ENCODE measurements around the gene EPN1. TPM values are rescaled to one million over a fixed set of nuclear protein-coding genes. Genes with fewer than 3 reads are reported as not detected.

Gene EPN1
- total and polyA plus RNA-seq, 2 of the 8 experiments (the other 6 are each of a cell fraction or from before 2014, with no cell fraction given): 49.6 to 200 TPM

DNA sequence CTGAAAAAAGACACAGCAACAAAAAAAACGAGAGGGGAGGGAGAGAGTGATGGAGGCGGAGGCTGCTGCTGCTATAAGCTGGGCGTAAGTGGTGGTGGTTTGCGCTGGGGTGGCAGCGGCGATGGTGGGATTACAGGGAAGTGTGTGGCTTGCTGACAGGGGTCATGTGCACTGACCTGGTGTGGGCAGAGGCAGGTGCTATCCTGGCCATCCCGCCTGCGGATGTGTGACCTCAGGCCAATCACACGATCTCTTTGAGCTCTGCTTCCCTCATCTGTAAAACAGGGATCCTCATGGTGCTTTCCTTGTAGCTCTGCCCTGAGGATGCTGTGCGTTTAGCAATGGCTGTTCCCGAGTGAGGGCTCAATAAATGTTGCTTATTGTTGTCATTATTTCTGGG, 37.5 kb upstream of the EPN1 start:
- CTCF ChIA-PET (ENCODE audit: partially characterized antibody): interaction anchor here (0.7 to 3.8 kb wide), 6 partner anchors 10 to 477 kb away, joined by 3 to 30 read pairs (median 7); partner anchors contain the start of genes CCDC106 and ZNF865
- Histone ChIP-seq H2BK15ac (ENCODE audit: low read length) (no peak overlapping the region), H2AFZ (ENCODE audit: low read length) (no peak overlapping the region), H4K91ac (replicated peaks; ENCODE audit: insufficient read length, low read length) (no peak overlapping the region), H4K8ac (ENCODE audit: extremely low read depth, insufficient read depth, low read length) (no peak overlapping the region), H2BK12ac (ENCODE audit: low read depth, low read length) (no peak overlapping the region), H3K36me3 (ENCODE audit: control insufficient read depth in 2 of 4, insufficient read depth in 4 of 4, low read length in 3 of 4) (no peaks in the 10 kb centered on the region), H3K27me3 (replicated peaks in 1 of 4; ENCODE audit: control insufficient read depth in 3 of 4, extremely low read depth in 1 of 4, insufficient read depth in 3 of 4, low read length in 3 of 4) (no peaks in the 10 kb centered on the region), H2BK120ac (replicated peaks; ENCODE audit: low read depth, low read length) (no peak overlapping the region), H4K20me1 (replicated peaks in 1 of 2; ENCODE audit: control insufficient read depth in 1 of 2, insufficient read depth in 2 of 2, low read length in 2 of 2) (peaks cover 3 to 10% of the 10 kb centered on the region in 2 experiments), H3K56ac (replicated peaks; ENCODE audit: insufficient read length, low read depth, low read length) (no peak overlapping the region), H3K9ac (replicated peaks in 1 of 4; ENCODE audit: extremely low read depth in 1 of 4, low read depth in 3 of 4, low read length in 3 of 4) (no peak overlapping the region), H3K23ac (ENCODE audit: insufficient read length) (no peak overlapping the region), H2AK5ac (ENCODE audit: low read depth, low read length) (no peak overlapping the region), H2BK5ac (ENCODE audit: low read depth, low read length) (no peak overlapping the region), H3K9me3 (ENCODE audit: insufficient read depth in 2 of 2, low read depth in 1 of 2, low read length in 1 of 2) (no peaks in the 10 kb centered on the region; a peak in 1 of 4 replicates), H4K5ac (ENCODE audit: insufficient read length, low read depth, low read length) (no peak overlapping the region), H3K4ac (replicated peaks; ENCODE audit: insufficient read length, low read depth, low read length) (no peak overlapping the region), H3K79me2 (ENCODE audit: control insufficient read depth in 1 of 2, insufficient read depth in 2 of 2, low read length in 2 of 2) (peaks cover 4 to 25% of the 10 kb centered on the region in 2 experiments; a peak in 3 of 4 replicates), H3K23me2 (ENCODE audit: low read depth, low read length) (peaks cover 25% of the 10 kb centered on the region), H3K27ac (ENCODE audit: low read depth, low read length) (no peak overlapping the region), H3K4me1 (replicated peaks in 1 of 4; ENCODE audit: control insufficient read depth in 3 of 4, insufficient read depth in 4 of 4, low read length in 3 of 4) (peaks cover 6 to 9% (median 7%) of the 10 kb centered on the region in 4 experiments), H3K4me3 (ENCODE audit: extremely low read depth in 1 of 4, insufficient read depth in 2 of 4, low read depth in 3 of 4, low read length in 4 of 4) (no peak overlapping the region), H3K14ac (ENCODE audit: insufficient read length) (no peak overlapping the region), H2BK20ac (ENCODE audit: low read length) (no peak overlapping the region), H3K18ac (ENCODE audit: extremely low read depth, low read length) (no peak overlapping the region), H3K79me1 (ENCODE audit: low read depth, low read length) (peaks cover 13% of the 10 kb centered on the region), H3K4me2 (ENCODE audit: insufficient read depth in 1 of 2, low read depth in 2 of 2, low read length in 2 of 2) (no peak overlapping the region)
- TF ChIP-seq SP4 (IDR thresholded peaks at IDR 0.05; ENCODE audit: low read length) (no peak), EGR1 (IDR thresholded peaks at IDR 0.05; ENCODE audit: borderline replicate concordance, low read depth, low read length) (no peak), SIX5 (IDR thresholded peaks at IDR 0.05; ENCODE audit: low read depth, low read length) (no peak), ZNF274 (IDR thresholded peaks at IDR 0.05; ENCODE audit: borderline replicate concordance, extremely low read depth, low read length) (no peak), POLR2A (IDR thresholded peaks at IDR 0.05; ENCODE audit: control extremely low read depth in 1 of 2, low read depth in 2 of 2, low read length in 2 of 2) (no peak), CEBPB (IDR thresholded peaks at IDR 0.05; ENCODE audit: low read depth, low read length) (no peak), BCL11A (IDR thresholded peaks at IDR 0.05; ENCODE audit: low read depth in 2 of 2, low read length in 2 of 2) (no peak), SUZ12 (IDR thresholded peaks at IDR 0.05; ENCODE audit: low read length) (no peak), YY1 (IDR thresholded peaks at IDR 0.05; ENCODE audit: low read depth, low read length) (no peak), RXRA (IDR thresholded peaks at IDR 0.05; ENCODE audit: insufficient read depth, low read depth, low read length) (no peak), HDAC6 (IDR thresholded peaks at IDR 0.05; ENCODE audit: low read depth, low read length) (no peak), EZH2 (IDR thresholded peaks at IDR 0.05; ENCODE audit: low read depth, low read length, severe bottlenecking) (no peak), SIN3A (conservative IDR thresholded peaks at IDR 0.05 in 1 of 2, IDR thresholded peaks at IDR 0.05 in 1 of 2; ENCODE audit: low read depth in 1 of 2, low read length in 2 of 2) (no peak)
- FAIRE-seq: no peak
- 82% methylated on average over 11 of the region's 11 CpGs; no CpG with 5 or more reads in 1 of the 2 experiments for WGBS, 2 experiments (ENCODE audit: extremely low coverage in 1 of 2, insufficient coverage in 1 of 2, insufficient read length in 1 of 2, insufficient replicate concordance in 2 of 2, low coverage in 1 of 2, low lambda C conversion rate in 2 of 2, missing lambda C conversion rate in 1 of 2)
- DNase-seq (ENCODE audit: low read depth in 1 of 2, low spot score in 2 of 2): no peak
- POLR2A ChIA-PET (ENCODE audit: partially characterized antibody): interaction anchor here (0.7 to 8.8 kb wide), 7 partner anchors 9 to 33 kb away, joined by 3 to 96 read pairs (median 4); partner anchors contain the start of genes CCDC106, U2AF2, ZNF581 and ZNF784

All from H1 (cell line).